IMR-90 (cell line): ENCODE results near the gene SLC44A5. TPM values are rescaled to one million over a fixed set of nuclear protein-coding genes. Genes with fewer than 3 reads are reported as not detected.

ENCODE experiments used
- ATAC-seq: fragments of 200-7000 bp; cut with Tn5 transposase; 2 replicates; pipeline ENCODE4 v1.9.1; 2020; ENCODE audit warnings: low read depth, mild to moderate bottlenecking, moderate library complexity
- BruUV-seq: library from RNA; stranded (reverse); fragments of 400-500 nt; replicated peaks from 2 replicates; lab custom pipeline; 2021; lab: Mats Ljungman, UMichigan
- CTCF ChIA-PET: fragments of 300-600 bp; formaldehyde crosslinking; extraction: SDS; loops from one replicate; lab custom pipeline; 2021; ENCODE audit warnings: antibody characterized with exemption; lab: Yijun Ruan, JAX
- POLR2A ChIA-PET: fragments of 300-600 bp; sonication (Branson Sonifier 250); formaldehyde crosslinking; loops from one replicate; lab custom pipeline; 2022; ENCODE audit warnings: antibody characterized with exemption; ENCODE audit not compliant: unreplicated experiment; lab: Charles Lee
- DNase-seq: peaks from one replicate; pipeline ENCODE4 v3.0.0; 2013
- H2AFZ ChIP-seq: replicated peaks from 2 replicates; pipeline ENCODE3; 2013; ENCODE audit warnings: low read length, mild to moderate bottlenecking; ENCODE audit not compliant: poor library complexity
- H2AK5ac ChIP-seq: 2 replicates; pipeline ENCODE4 v1.6.1; 2013; ENCODE audit warnings: low read depth, low read length, inconsistent platforms
- H2AK9ac ChIP-seq: replicated peaks from 2 replicates; pipeline ENCODE3; 2013; ENCODE audit warnings: mild to moderate bottlenecking, low read depth, low read length, moderate library complexity; ENCODE audit not compliant: poor library complexity
- H2BK120ac ChIP-seq: 2 replicates; pipeline ENCODE4 v1.6.1; 2013; ENCODE audit warnings: low read depth, low read length, inconsistent platforms
- H2BK15ac ChIP-seq: 3 replicates; pipeline ENCODE4 v1.6.1; 2013; ENCODE audit warnings: low read depth, low read length, inconsistent platforms
- H2BK20ac ChIP-seq: 2 replicates; pipeline ENCODE4 v1.6.1; 2013; ENCODE audit warnings: low read depth, mild to moderate bottlenecking, inconsistent platforms, low read length, moderate library complexity
- H2BK5ac ChIP-seq: 2 replicates; pipeline ENCODE4 v1.6.1; 2013; ENCODE audit warnings: mild to moderate bottlenecking, low read depth, low read length, inconsistent platforms; ENCODE audit not compliant: poor library complexity, severe bottlenecking
- H3K14ac ChIP-seq: replicated peaks from 2 replicates; pipeline ENCODE4 v1.6.1; 2013; ENCODE audit warnings: low read depth, low read length, inconsistent platforms
- H3K18ac ChIP-seq: 2 replicates; pipeline ENCODE4 v1.6.1; 2013; ENCODE audit warnings: low read depth, low read length, control low read depth
- H3K23ac ChIP-seq: 2 replicates; pipeline ENCODE4 v1.6.1; 2013; ENCODE audit warnings: low read depth, low read length, inconsistent platforms
- H3K27ac ChIP-seq: 2 replicates; pipeline ENCODE4 v1.5.1; 2013; ENCODE audit warnings: mild to moderate bottlenecking, control low read depth, low read length; ENCODE audit not compliant: insufficient read depth
- H3K27me3 ChIP-seq: 2 replicates; pipeline ENCODE4 v1.6.1; 2013; ENCODE audit warnings: low read length; ENCODE audit not compliant: control insufficient read depth, insufficient read depth
- H3K36me3 ChIP-seq: 2 replicates; pipeline ENCODE4 v1.6.1; 2013; ENCODE audit warnings: low read length, mixed read lengths; ENCODE audit not compliant: control insufficient read depth, insufficient read depth
- H3K4ac ChIP-seq: 2 replicates; pipeline ENCODE4 v1.6.1; 2013; ENCODE audit warnings: low read depth, low read length, inconsistent platforms
- H3K4me1 ChIP-seq: 2 replicates; pipeline ENCODE4 v1.6.1; 2013; ENCODE audit warnings: low read length, mixed read lengths; ENCODE audit not compliant: control insufficient read depth, insufficient read depth
- H3K4me2 ChIP-seq: 2 replicates; pipeline ENCODE4 v1.6.1; 2013; ENCODE audit warnings: low read depth, mild to moderate bottlenecking, control low read depth, low read length, moderate library complexity
- H3K4me3 ChIP-seq: 2 replicates; pipeline ENCODE4 v1.5.1; 2013; ENCODE audit warnings: low read depth, mild to moderate bottlenecking, control low read depth, low read length, moderate library complexity; ENCODE audit not compliant: insufficient read depth
- H3K56ac ChIP-seq: 2 replicates; pipeline ENCODE4 v1.6.1; 2013; ENCODE audit warnings: low read length, inconsistent platforms; ENCODE audit not compliant: insufficient read depth; ENCODE audit errors: extremely low read depth
- H3K79me1 ChIP-seq, 2 experiments: 2 replicates each; pipeline ENCODE4 v1.6.1; 2013; ENCODE audit warnings: low read length in 2 of 2, inconsistent platforms in 1 of 2, low read depth in 1 of 2
- H3K9ac ChIP-seq: 2 replicates; pipeline ENCODE4 v1.6.1; 2013; ENCODE audit warnings: low read depth, low read length, control low read depth
- H3K9me1 ChIP-seq: 2 replicates; pipeline ENCODE4 v1.6.1; 2013; ENCODE audit warnings: low read length, inconsistent platforms; ENCODE audit not compliant: insufficient read depth
- H3K9me3 ChIP-seq: 2 replicates; pipeline ENCODE4 v1.6.1; 2013; ENCODE audit warnings: low read length; ENCODE audit not compliant: control insufficient read depth, insufficient read depth
- H4K20me1 ChIP-seq: 2 replicates; pipeline ENCODE4 v1.6.1; 2013; ENCODE audit warnings: low read length, inconsistent platforms; ENCODE audit not compliant: insufficient read depth
- H4K5ac ChIP-seq: 2 replicates; pipeline ENCODE4 v1.6.1; 2013; ENCODE audit warnings: mild to moderate bottlenecking, low read depth, low read length, control low read depth
- H4K8ac ChIP-seq, 2 experiments: 2 replicates each; pipeline ENCODE4 v1.6.1; 2013; ENCODE audit warnings: low read depth in 2 of 2, low read length in 2 of 2, control low read depth in 1 of 2, inconsistent platforms in 1 of 2
- H4K91ac ChIP-seq: 2 replicates; pipeline ENCODE4 v1.6.1; 2013; ENCODE audit warnings: low read depth, low read length, inconsistent platforms; ENCODE audit not compliant: insufficient read depth
- BHLHE40 ChIP-seq: fragments of 150-350 bp; IDR thresholded peaks from 2 replicates; pipeline ENCODE4 v1.6.1; 2016; ENCODE audit warnings: mild to moderate bottlenecking, low read depth, low read length
- CEBPB ChIP-seq: IDR thresholded peaks from 2 replicates; pipeline ENCODE4 v1.6.1; 2012; ENCODE audit warnings: low read depth, low read length, improper control_type of control experiment
- CHD1 ChIP-seq: IDR thresholded peaks from 2 replicates; pipeline ENCODE4 v1.6.1; 2012; ENCODE audit warnings: low read depth, low read length, improper control_type of control experiment
- CTCF ChIP-seq: conservative IDR thresholded peaks from 2 replicates; pipeline ENCODE4 v1.5.1; 2012; ENCODE audit warnings: mild to moderate bottlenecking, low read depth, low read length, improper control_type of control experiment
- ELK1 ChIP-seq: fragments of 150-350 bp; IDR thresholded peaks from 2 replicates; pipeline ENCODE4 v1.6.1; 2016; ENCODE audit warnings: low read depth, mild to moderate bottlenecking, low read length, moderate library complexity, borderline replicate concordance
- FOS ChIP-seq: fragments of 150-350 bp; IDR thresholded peaks from 2 replicates; pipeline ENCODE4 v1.6.1; 2016; ENCODE audit warnings: low read depth, low read length
- MAFK ChIP-seq: IDR thresholded peaks from 2 replicates; pipeline ENCODE4 v1.6.1; 2012; ENCODE audit warnings: low read depth, low read length, improper control_type of control experiment
- MAZ ChIP-seq: IDR thresholded peaks from 2 replicates; pipeline ENCODE4 v1.6.1; 2012; ENCODE audit warnings: low read depth, mild to moderate bottlenecking, low read length, improper control_type of control experiment, moderate library complexity, borderline replicate concordance
- MXI1 ChIP-seq: IDR thresholded peaks from 2 replicates; pipeline ENCODE4 v1.6.1; 2012; ENCODE audit warnings: low read depth, mild to moderate bottlenecking, low read length, moderate library complexity, borderline replicate concordance
- NFE2L2 ChIP-seq: fragments of 150-350 bp; IDR thresholded peaks from 2 replicates; pipeline ENCODE4 v1.6.1; 2016; ENCODE audit warnings: low read depth, mild to moderate bottlenecking, low read length
- POLR2A ChIP-seq: IDR thresholded peaks from 2 replicates; pipeline ENCODE4 v1.6.1; 2012; ENCODE audit warnings: mild to moderate bottlenecking, low read depth, low read length
- RAD21 ChIP-seq: IDR thresholded peaks from 2 replicates; pipeline ENCODE4 v1.6.1; 2012; ENCODE audit warnings: low read length, improper control_type of control experiment
- RCOR1 ChIP-seq: IDR thresholded peaks from 2 replicates; pipeline ENCODE4 v1.6.1; 2012; ENCODE audit warnings: mild to moderate bottlenecking, low read length, improper control_type of control experiment; ENCODE audit not compliant: insufficient replicate concordance
- RFX5 ChIP-seq: IDR thresholded peaks from 2 replicates; pipeline ENCODE4 v1.8.0; 2012; ENCODE audit warnings: low read depth, mild to moderate bottlenecking, low read length, moderate library complexity
- SMC3 ChIP-seq: fragments of 150-350 bp; IDR thresholded peaks from 2 replicates; pipeline ENCODE4 v1.6.1; 2016; ENCODE audit warnings: low read depth, mild to moderate bottlenecking, antibody characterized with exemption, low read length, moderate library complexity
- USF2 ChIP-seq: fragments of 150-350 bp; IDR thresholded peaks from 2 replicates; pipeline ENCODE4 v1.6.1; 2017; ENCODE audit warnings: mild to moderate bottlenecking, antibody characterized with exemption, low read length, low read depth
- whole genome bisulfite sequencing, 2 experiments: methylation state at CpG; one replicate each; pipeline versions ENCODE4 v1.1.5 to v1.1.7; 2013; ENCODE audit warnings: missing lambda C conversion rate in 2 of 2; ENCODE audit not compliant: insufficient read length in 1 of 2; ENCODE audit errors: extremely low coverage in 2 of 2; 5-methylcytosine and 5-hydroxymethylcytosine counted together
- dilution Hi-C: fragments of 300-500 bp; cut with HindIII; formaldehyde crosslinking; loops from one replicate; pipeline ENCODE4 v1.14.3; 2018; ENCODE audit warnings: low sequenced_read_pairs; ENCODE audit not compliant: unreplicated experiment
- in situ Hi-C: fragments of 300-500 bp; cut with MboI; formaldehyde crosslinking; loops from 3 replicates; pipeline ENCODE4 v1.14.3; 2019; ENCODE audit warnings: low sequenced_read_pairs, inconsistent platforms, mixed read lengths
- intact Hi-C: fragments of 100-400 bp; cut with micrococcal nuclease; formaldehyde crosslinking; loops from 2 replicates; pipeline ENCODE4 v1.10.0; 2022
- polyA plus RNA-seq, 3 experiments: library from polyadenylated mRNA; depleted of rRNA; stranded (reverse); fragments of >200 nt; gene quantifications; 2 replicates each; pipeline ENCODE4 v1.2.3, GENCODE V29; 2012; ENCODE audit warnings: low replicate concordance in 1 of 3
- total RNA-seq: library from RNA; depleted of rRNA; stranded (reverse); fragments of >200 nt; gene quantifications from 2 replicates; pipeline ENCODE4 v1.2.3, GENCODE V29; 2012

The SLC44A5 gene
- total and polyA plus RNA-seq, 2 of the 4 experiments (the other 2 are of a cell fraction): under 0.01 TPM; not detected in 1

- H2BK120ac ChIP-seq: no peak overlapping the region
- H3K14ac ChIP-seq: no peak overlapping the region
- no peaks in the 10 kb centered on the region for H4K20me1 ChIP-seq
- H3K9me3 ChIP-seq: no peaks in the 10 kb centered on the region
- no CpG with 5 or more reads among the region's 1 CpG for WGBS, 2 experiments
- no peaks in the 10 kb centered on the region for H3K4me1 ChIP-seq
- H2BK5ac ChIP-seq: no peak overlapping the region
- no peak overlapping the region for H4K91ac ChIP-seq
- H3K36me3 ChIP-seq: no peaks in the 10 kb centered on the region
- in situ Hi-C loops: no loop called here
- no peak overlapping the region for H3K9ac ChIP-seq
- BruUV-seq: no TSS peak
- no peak overlapping the region for H2AFZ ChIP-seq
- no peaks in the 10 kb centered on the region for H3K27me3 ChIP-seq
- TF ChIP-seq USF2: no peak
- no peak for TF ChIP-seq RAD21
- TF ChIP-seq MXI1: no peak
- no peak for TF ChIP-seq SMC3
- no peak for TF ChIP-seq FOS
- TF ChIP-seq MAFK: no peak
- TF ChIP-seq CEBPB: no peak
- no peak for TF ChIP-seq POLR2A
- no peak for TF ChIP-seq ELK1
- no peak for TF ChIP-seq CHD1
- TF ChIP-seq RFX5: no peak
- TF ChIP-seq MAZ: no peak
- TF ChIP-seq CTCF: no peak
- no peak for TF ChIP-seq RCOR1
- TF ChIP-seq BHLHE40: no peak
- TF ChIP-seq NFE2L2: no peak
- intact Hi-C loops: no loop called here
- POLR2A ChIA-PET: no interaction called here
- no peaks in the 10 kb centered on the region for H3K9me1 ChIP-seq
- no peaks in the 10 kb centered on the region for H3K79me1 ChIP-seq
- no peak overlapping the region for H3K27ac ChIP-seq
- dilution Hi-C loops: no loop called here
- DNase-seq: no peak
- H3K4me2 ChIP-seq: no peak overlapping the region
- no peak overlapping the region for H3K4me3 ChIP-seq
- no peak overlapping the region for H3K4ac ChIP-seq
- H3K56ac ChIP-seq: no peak overlapping the region
- no peak overlapping the region for H2AK9ac ChIP-seq
- H3K18ac ChIP-seq: no peak overlapping the region
- CTCF ChIA-PET: interaction anchor here (0.7 kb wide), 1 partner anchor 78 kb away, joined by 3 read pairs; no protein-coding TSS in a partner anchor
- H3K23ac ChIP-seq: no peak overlapping the region
- no peak overlapping the region for H4K8ac ChIP-seq
- no peak overlapping the region for H2BK15ac ChIP-seq
- H2BK20ac ChIP-seq: no peak overlapping the region
- ATAC-seq: no peak
- H4K5ac ChIP-seq: no peak overlapping the region
- H2AK5ac ChIP-seq: no peak overlapping the region
These were observed 28.1 kb downstream of the SLC44A5 start for GRCh38 chr1:75582725-75583261.
